ENCODE data around the gene PRUNE1. TPM values are rescaled to one million over a fixed set of nuclear protein-coding genes. Genes with fewer than 3 reads are reported as not detected.

Gene PRUNE1
- total RNA-seq, 4 donors from 2014 or later = 12.9 to 30.7 (median 22.9) TPM

DNA sequence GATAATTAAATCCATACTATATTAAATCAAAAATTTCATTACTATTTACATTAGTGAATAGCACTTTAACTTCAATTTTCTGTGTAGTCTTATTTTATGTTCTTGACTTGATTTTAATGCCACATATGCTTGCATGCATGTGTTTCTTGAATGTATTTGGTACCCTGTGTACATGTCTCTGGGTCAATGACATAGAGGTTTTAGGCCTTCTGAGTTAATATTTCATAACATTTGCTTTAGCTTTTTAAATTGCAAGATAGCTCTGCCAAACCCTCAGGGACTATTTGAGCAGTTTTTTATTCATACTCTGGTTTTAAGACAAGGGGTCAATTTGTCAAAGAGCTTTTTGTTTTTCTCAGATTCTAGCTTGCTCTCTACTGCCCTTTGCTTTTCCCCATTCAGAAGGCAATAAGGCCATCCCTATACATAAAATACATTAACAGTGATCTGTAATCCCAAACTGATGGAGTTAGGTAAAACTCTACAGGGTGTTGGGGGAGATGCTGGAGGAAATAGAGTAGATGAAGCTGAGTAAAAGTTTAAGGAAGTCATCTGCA lies 56.9 kb downstream of the PRUNE1 start:
- no peak overlapping the region for H3K4me3 ChIP-seq (ENCODE audit: low read depth, poor library complexity, severe bottlenecking)
- intact Hi-C loops (cut with DNase I; ENCODE audit: low total_unique reads) = no loop called here
- DNase-seq (ENCODE audit: low spot score in 2 of 2) = no peak
- TF ChIP-seq POLR2A (IDR thresholded peaks at IDR 0.05) = no peak

DNA sequence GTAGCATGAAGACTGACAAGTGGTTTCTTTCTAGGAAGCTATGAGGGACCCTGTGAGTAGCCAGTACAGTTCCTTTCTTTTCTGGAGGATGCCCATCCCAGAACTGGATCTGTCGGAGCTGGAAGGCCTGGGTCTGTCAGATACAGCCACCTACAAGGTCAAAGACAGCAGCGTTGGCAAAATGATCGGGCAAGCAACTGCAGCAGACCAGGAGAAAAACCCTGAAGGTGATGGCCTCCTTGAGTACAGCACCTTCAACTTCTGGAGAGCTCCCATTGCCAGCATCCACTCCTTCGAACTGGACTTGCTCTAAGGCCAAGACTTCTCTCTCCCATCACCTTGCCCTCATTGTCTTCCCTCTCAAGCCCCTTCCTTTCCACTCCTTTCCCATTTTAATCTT lies 58.9 kb downstream of the PRUNE1 start:
- DNase-seq (ENCODE audit: low spot score in 2 of 2) = no peak
- intact Hi-C loops (cut with DNase I; ENCODE audit: low total_unique reads) = no loop called here
- no peak overlapping the region for H3K4me3 ChIP-seq (ENCODE audit: low read depth, poor library complexity, severe bottlenecking)
- TF ChIP-seq POLR2A (IDR thresholded peaks at IDR 0.05) = no peak
- TF ChIP-seq, protein P1, sequence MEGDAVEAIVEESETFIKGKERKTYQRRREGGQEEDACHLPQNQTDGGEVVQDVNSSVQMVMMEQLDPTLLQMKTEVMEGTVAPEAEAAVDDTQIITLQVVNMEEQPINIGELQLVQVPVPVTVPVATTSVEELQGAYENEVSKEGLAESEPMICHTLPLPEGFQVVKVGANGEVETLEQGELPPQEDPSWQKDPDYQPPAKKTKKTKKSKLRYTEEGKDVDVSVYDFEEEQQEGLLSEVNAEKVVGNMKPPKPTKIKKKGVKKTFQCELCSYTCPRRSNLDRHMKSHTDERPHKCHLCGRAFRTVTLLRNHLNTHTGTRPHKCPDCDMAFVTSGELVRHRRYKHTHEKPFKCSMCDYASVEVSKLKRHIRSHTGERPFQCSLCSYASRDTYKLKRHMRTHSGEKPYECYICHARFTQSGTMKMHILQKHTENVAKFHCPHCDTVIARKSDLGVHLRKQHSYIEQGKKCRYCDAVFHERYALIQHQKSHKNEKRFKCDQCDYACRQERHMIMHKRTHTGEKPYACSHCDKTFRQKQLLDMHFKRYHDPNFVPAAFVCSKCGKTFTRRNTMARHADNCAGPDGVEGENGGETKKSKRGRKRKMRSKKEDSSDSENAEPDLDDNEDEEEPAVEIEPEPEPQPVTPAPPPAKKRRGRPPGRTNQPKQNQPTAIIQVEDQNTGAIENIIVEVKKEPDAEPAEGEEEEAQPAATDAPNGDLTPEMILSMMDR (IDR thresholded peaks at IDR 0.05) = no peak
- 87 to 90% methylated on average over 4 of the region's 4 CpGs for WGBS, 2 donors

DNA sequence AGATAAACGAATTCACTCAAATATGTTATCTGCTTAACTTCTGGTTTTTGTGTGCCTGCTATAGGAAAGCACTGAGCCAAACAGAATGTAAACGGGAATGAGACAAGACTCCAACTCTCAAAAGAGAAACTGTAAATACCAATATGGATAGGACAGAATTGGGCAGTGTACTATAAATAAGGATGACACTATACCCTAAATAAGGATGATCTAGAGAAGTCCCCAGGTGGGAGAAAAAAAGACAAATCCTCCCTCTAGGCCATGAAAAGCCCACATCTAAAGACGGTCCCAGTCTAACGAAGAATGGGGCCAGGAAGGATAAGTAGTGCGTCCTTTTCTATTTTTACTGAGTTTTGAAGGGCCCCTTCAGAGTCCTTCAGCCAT lies 60.8 kb downstream of the PRUNE1 start:
- 85 to 87% methylated on average over 5 of the region's 5 CpGs for WGBS, 2 donors
- TF ChIP-seq POLR2A (IDR thresholded peaks at IDR 0.05) = no peak
- TF ChIP-seq, protein P1 (IDR thresholded peaks at IDR 0.05) = no peak
- DNase-seq (ENCODE audit: low spot score in 2 of 2) = no peak
- no peak overlapping the region for H3K4me3 ChIP-seq (ENCODE audit: low read depth, poor library complexity, severe bottlenecking)
- intact Hi-C loops (cut with DNase I; ENCODE audit: low total_unique reads) = no loop called here

DNA sequence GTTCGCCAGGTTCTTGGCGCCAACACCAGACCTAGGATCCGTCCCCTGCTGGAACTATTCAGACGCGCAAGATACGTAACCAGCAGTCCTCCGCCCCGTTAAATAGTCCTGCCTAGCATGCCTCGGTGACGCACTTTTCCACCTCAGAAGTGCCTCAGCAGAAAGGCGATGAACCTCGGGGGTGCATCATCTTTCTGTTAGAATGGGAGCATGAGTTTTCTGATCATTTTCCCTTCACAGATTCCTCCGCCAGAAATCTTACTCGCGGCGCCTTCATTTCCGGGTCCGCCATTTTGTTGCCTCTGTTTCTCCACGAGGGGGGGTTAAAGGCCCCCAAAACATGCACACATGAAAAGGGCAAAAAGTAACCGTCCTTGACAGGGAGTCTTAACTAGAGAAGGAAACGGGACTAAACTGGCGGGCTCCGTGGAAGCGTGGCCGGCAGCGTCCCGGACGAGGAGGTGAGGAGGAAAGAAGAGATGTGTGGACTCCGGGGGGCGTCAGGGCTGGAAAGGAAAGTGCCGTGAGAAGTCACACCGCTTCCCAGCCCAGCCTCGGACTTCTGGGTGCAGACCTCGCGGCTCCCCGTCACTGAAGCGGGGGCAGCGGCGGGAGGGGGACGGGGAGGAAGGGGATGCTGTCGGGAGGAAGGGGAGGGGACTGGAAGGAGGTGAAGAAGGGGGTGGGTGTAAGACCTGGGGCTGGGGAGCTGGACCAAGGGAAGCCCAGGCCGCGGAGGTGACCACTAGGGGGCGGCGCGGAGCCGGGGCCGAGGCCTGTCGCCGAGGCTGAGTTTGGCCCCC lies 62.4 kb downstream of the PRUNE1 start, which contains the start of gene GABPB2:
TSS of gene GABPB2 (plus strand) at position 288 of the 803 bp plus-strand sequence. CDS start 17,429 bp downstream, outside the sequence.
- intact Hi-C loops (cut with DNase I; ENCODE audit: low total_unique reads) = no loop called here
- H3K4me3 ChIP-seq (ENCODE audit: low read depth, poor library complexity, severe bottlenecking) = peak within 1 kb of the TSS; percentile 78
- TF ChIP-seq, protein P1 (IDR thresholded peaks at IDR 0.05) = peak in 1 of 3 donors; percentile 11
- TF ChIP-seq POLR2A (IDR thresholded peaks at IDR 0.05) = no peak
- DNase-seq (ENCODE audit: low spot score in 2 of 2) = peak; percentile 91 to 98
- WGBS, 2 donors = 1% methylated on average over 47 to 50 of the region's 50 CpGs

DNA sequence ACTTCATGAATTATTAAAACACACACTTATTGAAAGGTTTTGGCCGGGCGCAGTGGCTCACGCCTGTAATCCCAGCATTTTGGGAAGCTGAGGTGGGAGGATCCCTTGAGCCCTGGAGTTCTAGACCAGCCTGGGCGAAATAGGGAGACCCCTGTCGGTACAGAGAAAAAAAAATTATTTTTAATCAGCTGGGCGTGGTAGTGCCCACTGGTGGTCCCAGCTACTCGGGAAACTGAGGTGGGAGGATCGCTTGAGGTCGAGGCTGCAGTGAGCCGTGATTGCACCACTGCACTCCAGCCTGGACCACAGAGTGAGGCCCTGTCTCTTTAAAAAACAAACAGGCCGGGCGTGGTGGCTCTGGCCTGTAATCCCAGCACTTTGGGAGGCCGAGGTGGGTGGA lies 64.0 kb downstream of the PRUNE1 start:
- intact Hi-C loops (cut with DNase I; ENCODE audit: low total_unique reads) = no loop called here
- TF ChIP-seq, protein P1 (IDR thresholded peaks at IDR 0.05) = no peak
- TF ChIP-seq POLR2A (IDR thresholded peaks at IDR 0.05) = no peak
- 70 to 79% methylated on average over 13 of the region's 13 CpGs for WGBS, 2 donors
- peak in 1 of 2 donors; percentile 83 for DNase-seq (ENCODE audit: low spot score in 2 of 2)
- no peak overlapping the region for H3K4me3 ChIP-seq (ENCODE audit: low read depth, poor library complexity, severe bottlenecking)

Other genes with a start within 250 kb of the PRUNE1 start
- gene CTSS, start 242.7 kb upstream of the PRUNE1 start, total RNA-seq = 10 to 100 TPM; 11.4 to 33.4 (median 19.9) TPM
- gene CTSK, start 200.2 kb upstream of the PRUNE1 start, total RNA-seq = 100 to 1,000 TPM in 2 of 4 donors, 10 to 100 TPM in 2; 73.3 to 205 (median 90.2) TPM
- gene ARNT, start 131.8 kb upstream of the PRUNE1 start, total RNA-seq = 10 to 100 TPM; 32.8 to 50.8 (median 45.0) TPM
- not detected for gene CTXND2, start 121.3 kb upstream of the PRUNE1 start, total RNA-seq
- gene SETDB1, start 82.1 kb upstream of the PRUNE1 start, total RNA-seq = 10 to 100 TPM; 23.5 to 38.1 (median 32.8) TPM
- gene CERS2, start 33.6 kb upstream of the PRUNE1 start, total RNA-seq = 10 to 100 TPM; 28.8 to 50.1 (median 41.3) TPM
- 100 to 1,000 TPM in 1 of 4 donors, 10 to 100 TPM in 3; 55.1 to 103 (median 82.4) TPM for gene ANXA9, start 26.2 kb upstream of the PRUNE1 start, total RNA-seq
- gene MINDY1, start 1.5 kb upstream of the PRUNE1 start, total RNA-seq = 10 to 100 TPM; 28.5 to 36.6 (median 30.8) TPM
- gene BNIPL, start 28.1 kb downstream of the PRUNE1 start, total RNA-seq = 100 to 1,000 TPM; 220 to 297 (median 254) TPM
- 1 to 10 TPM; 3.1 to 4.6 (median 3.6) TPM for gene C1orf56, start 39.3 kb downstream of the PRUNE1 start, total RNA-seq
- 10 to 100 TPM; 88.8 to 93.5 (median 92.0) TPM for gene CDC42SE1, start 51.2 kb downstream of the PRUNE1 start, total RNA-seq
- 1 to 10 TPM in 1 of 4 donors, under 1 TPM in 3; 0.47 to 1.6 (median 0.70) TPM for gene MLLT11, start 51.9 kb downstream of the PRUNE1 start, total RNA-seq
- gene GABPB2, start 62.3 kb downstream of the PRUNE1 start, total RNA-seq = 10 to 100 TPM in 2 of 4 donors, 1 to 10 TPM in 2; 8.1 to 16.6 (median 11.0) TPM
- 10 to 100 TPM in 2 of 4 donors, 1 to 10 TPM in 2; 9.7 to 30.4 (median 14.3) TPM for gene SEMA6C, start 138.2 kb downstream of the PRUNE1 start, total RNA-seq
- 1 to 10 TPM; 1.2 to 5.6 (median 3.0) TPM for gene TNFAIP8L2, start 148.2 kb downstream of the PRUNE1 start, total RNA-seq
- 10 to 100 TPM in 3 of 4 donors, 1 to 10 TPM in 1; 9.2 to 16.1 (median 11.8) TPM for gene LYSMD1, start 157.5 kb downstream of the PRUNE1 start, total RNA-seq
- 10 to 100 TPM; 24.1 to 38.8 (median 27.3) TPM for gene SCNM1, start 157.7 kb downstream of the PRUNE1 start, total RNA-seq
- under 1 TPM in 1 of 4 donors, not detected in 3; 0.49 TPM for gene TMOD4, start 167.5 kb downstream of the PRUNE1 start, total RNA-seq
- gene VPS72, start 181.7 kb downstream of the PRUNE1 start, total RNA-seq = 10 to 100 TPM; 27.3 to 43.3 (median 31.1) TPM
- 10 to 100 TPM; 27.7 to 67.6 (median 44.1) TPM for gene PIP5K1A, start 190.1 kb downstream of the PRUNE1 start, total RNA-seq
- gene PSMD4, start 246.3 kb downstream of the PRUNE1 start, total RNA-seq = 100 to 1,000 TPM in 3 of 4 donors, 10 to 100 TPM in 1; 69.9 to 122 (median 118) TPM